IMR-90 (cell line): ENCODE data around the gene CAMK2G. TPM values are rescaled to one million over a fixed set of nuclear protein-coding genes. Genes with fewer than 3 reads are reported as not detected.

Experiments
- ATAC-seq: fragments of 200-7000 bp; cut with Tn5 transposase; 2 replicates; pipeline ENCODE4 v1.9.1; 2020; ENCODE audit warnings: low read depth, mild to moderate bottlenecking, moderate library complexity
- BruUV-seq: library from RNA; stranded (reverse); fragments of 400-500 nt; replicated peaks from 2 replicates; lab custom pipeline; 2021; lab: Mats Ljungman, UMichigan
- CTCF ChIA-PET: fragments of 300-600 bp; formaldehyde crosslinking; extraction: SDS; loops from one replicate; lab custom pipeline; 2021; ENCODE audit warnings: antibody characterized with exemption; lab: Yijun Ruan, JAX
- POLR2A ChIA-PET: fragments of 300-600 bp; sonication (Branson Sonifier 250); formaldehyde crosslinking; loops from one replicate; lab custom pipeline; 2022; ENCODE audit warnings: antibody characterized with exemption; ENCODE audit not compliant: unreplicated experiment; lab: Charles Lee
- DNase-seq: peaks from one replicate; pipeline ENCODE4 v3.0.0; 2013
- H2AFZ ChIP-seq: replicated peaks from 2 replicates; pipeline ENCODE3; 2013; ENCODE audit warnings: low read length, mild to moderate bottlenecking; ENCODE audit not compliant: poor library complexity
- H2AK5ac ChIP-seq: 2 replicates; pipeline ENCODE4 v1.6.1; 2013; ENCODE audit warnings: low read depth, low read length, inconsistent platforms
- H2AK9ac ChIP-seq: replicated peaks from 2 replicates; pipeline ENCODE3; 2013; ENCODE audit warnings: mild to moderate bottlenecking, low read depth, low read length, moderate library complexity; ENCODE audit not compliant: poor library complexity
- H2BK120ac ChIP-seq: 2 replicates; pipeline ENCODE4 v1.6.1; 2013; ENCODE audit warnings: low read depth, low read length, inconsistent platforms
- H2BK15ac ChIP-seq: 3 replicates; pipeline ENCODE4 v1.6.1; 2013; ENCODE audit warnings: low read depth, low read length, inconsistent platforms
- H2BK20ac ChIP-seq: 2 replicates; pipeline ENCODE4 v1.6.1; 2013; ENCODE audit warnings: low read depth, mild to moderate bottlenecking, inconsistent platforms, low read length, moderate library complexity
- H2BK5ac ChIP-seq: 2 replicates; pipeline ENCODE4 v1.6.1; 2013; ENCODE audit warnings: mild to moderate bottlenecking, low read depth, low read length, inconsistent platforms; ENCODE audit not compliant: poor library complexity, severe bottlenecking
- H3K14ac ChIP-seq: replicated peaks from 2 replicates; pipeline ENCODE4 v1.6.1; 2013; ENCODE audit warnings: low read depth, low read length, inconsistent platforms
- H3K18ac ChIP-seq: 2 replicates; pipeline ENCODE4 v1.6.1; 2013; ENCODE audit warnings: low read depth, low read length, control low read depth
- H3K23ac ChIP-seq: 2 replicates; pipeline ENCODE4 v1.6.1; 2013; ENCODE audit warnings: low read depth, low read length, inconsistent platforms
- H3K27ac ChIP-seq: 2 replicates; pipeline ENCODE4 v1.5.1; 2013; ENCODE audit warnings: mild to moderate bottlenecking, control low read depth, low read length; ENCODE audit not compliant: insufficient read depth
- H3K27me3 ChIP-seq: 2 replicates; pipeline ENCODE4 v1.6.1; 2013; ENCODE audit warnings: low read length; ENCODE audit not compliant: control insufficient read depth, insufficient read depth
- H3K36me3 ChIP-seq: 2 replicates; pipeline ENCODE4 v1.6.1; 2013; ENCODE audit warnings: low read length, mixed read lengths; ENCODE audit not compliant: control insufficient read depth, insufficient read depth
- H3K4ac ChIP-seq: 2 replicates; pipeline ENCODE4 v1.6.1; 2013; ENCODE audit warnings: low read depth, low read length, inconsistent platforms
- H3K4me1 ChIP-seq: 2 replicates; pipeline ENCODE4 v1.6.1; 2013; ENCODE audit warnings: low read length, mixed read lengths; ENCODE audit not compliant: control insufficient read depth, insufficient read depth
- H3K4me2 ChIP-seq: 2 replicates; pipeline ENCODE4 v1.6.1; 2013; ENCODE audit warnings: low read depth, mild to moderate bottlenecking, control low read depth, low read length, moderate library complexity
- H3K4me3 ChIP-seq: 2 replicates; pipeline ENCODE4 v1.5.1; 2013; ENCODE audit warnings: low read depth, mild to moderate bottlenecking, control low read depth, low read length, moderate library complexity; ENCODE audit not compliant: insufficient read depth
- H3K56ac ChIP-seq: 2 replicates; pipeline ENCODE4 v1.6.1; 2013; ENCODE audit warnings: low read length, inconsistent platforms; ENCODE audit not compliant: insufficient read depth; ENCODE audit errors: extremely low read depth
- H3K79me1 ChIP-seq, 2 experiments: 2 replicates each; pipeline ENCODE4 v1.6.1; 2013; ENCODE audit warnings: low read length in 2 of 2, inconsistent platforms in 1 of 2, low read depth in 1 of 2
- H3K9ac ChIP-seq: 2 replicates; pipeline ENCODE4 v1.6.1; 2013; ENCODE audit warnings: low read depth, low read length, control low read depth
- H3K9me1 ChIP-seq: 2 replicates; pipeline ENCODE4 v1.6.1; 2013; ENCODE audit warnings: low read length, inconsistent platforms; ENCODE audit not compliant: insufficient read depth
- H3K9me3 ChIP-seq: 2 replicates; pipeline ENCODE4 v1.6.1; 2013; ENCODE audit warnings: low read length; ENCODE audit not compliant: control insufficient read depth, insufficient read depth
- H4K20me1 ChIP-seq: 2 replicates; pipeline ENCODE4 v1.6.1; 2013; ENCODE audit warnings: low read length, inconsistent platforms; ENCODE audit not compliant: insufficient read depth
- H4K5ac ChIP-seq: 2 replicates; pipeline ENCODE4 v1.6.1; 2013; ENCODE audit warnings: mild to moderate bottlenecking, low read depth, low read length, control low read depth
- H4K8ac ChIP-seq, 2 experiments: 2 replicates each; pipeline ENCODE4 v1.6.1; 2013; ENCODE audit warnings: low read depth in 2 of 2, low read length in 2 of 2, control low read depth in 1 of 2, inconsistent platforms in 1 of 2
- H4K91ac ChIP-seq: 2 replicates; pipeline ENCODE4 v1.6.1; 2013; ENCODE audit warnings: low read depth, low read length, inconsistent platforms; ENCODE audit not compliant: insufficient read depth
- BHLHE40 ChIP-seq: fragments of 150-350 bp; IDR thresholded peaks from 2 replicates; pipeline ENCODE4 v1.6.1; 2016; ENCODE audit warnings: mild to moderate bottlenecking, low read depth, low read length
- CEBPB ChIP-seq: IDR thresholded peaks from 2 replicates; pipeline ENCODE4 v1.6.1; 2012; ENCODE audit warnings: low read depth, low read length, improper control_type of control experiment
- CHD1 ChIP-seq: IDR thresholded peaks from 2 replicates; pipeline ENCODE4 v1.6.1; 2012; ENCODE audit warnings: low read depth, low read length, improper control_type of control experiment
- ELK1 ChIP-seq: fragments of 150-350 bp; IDR thresholded peaks from 2 replicates; pipeline ENCODE4 v1.6.1; 2016; ENCODE audit warnings: low read depth, mild to moderate bottlenecking, low read length, moderate library complexity, borderline replicate concordance
- FOS ChIP-seq: fragments of 150-350 bp; IDR thresholded peaks from 2 replicates; pipeline ENCODE4 v1.6.1; 2016; ENCODE audit warnings: low read depth, low read length
- MAFK ChIP-seq: IDR thresholded peaks from 2 replicates; pipeline ENCODE4 v1.6.1; 2012; ENCODE audit warnings: low read depth, low read length, improper control_type of control experiment
- MAZ ChIP-seq: IDR thresholded peaks from 2 replicates; pipeline ENCODE4 v1.6.1; 2012; ENCODE audit warnings: low read depth, mild to moderate bottlenecking, low read length, improper control_type of control experiment, moderate library complexity, borderline replicate concordance
- MXI1 ChIP-seq: IDR thresholded peaks from 2 replicates; pipeline ENCODE4 v1.6.1; 2012; ENCODE audit warnings: low read depth, mild to moderate bottlenecking, low read length, moderate library complexity, borderline replicate concordance
- NFE2L2 ChIP-seq: fragments of 150-350 bp; IDR thresholded peaks from 2 replicates; pipeline ENCODE4 v1.6.1; 2016; ENCODE audit warnings: low read depth, mild to moderate bottlenecking, low read length
- POLR2A ChIP-seq: IDR thresholded peaks from 2 replicates; pipeline ENCODE4 v1.6.1; 2012; ENCODE audit warnings: mild to moderate bottlenecking, low read depth, low read length
- RAD21 ChIP-seq: IDR thresholded peaks from 2 replicates; pipeline ENCODE4 v1.6.1; 2012; ENCODE audit warnings: low read length, improper control_type of control experiment
- RCOR1 ChIP-seq: IDR thresholded peaks from 2 replicates; pipeline ENCODE4 v1.6.1; 2012; ENCODE audit warnings: mild to moderate bottlenecking, low read length, improper control_type of control experiment; ENCODE audit not compliant: insufficient replicate concordance
- RFX5 ChIP-seq: IDR thresholded peaks from 2 replicates; pipeline ENCODE4 v1.8.0; 2012; ENCODE audit warnings: low read depth, mild to moderate bottlenecking, low read length, moderate library complexity
- SMC3 ChIP-seq: fragments of 150-350 bp; IDR thresholded peaks from 2 replicates; pipeline ENCODE4 v1.6.1; 2016; ENCODE audit warnings: low read depth, mild to moderate bottlenecking, antibody characterized with exemption, low read length, moderate library complexity
- USF2 ChIP-seq: fragments of 150-350 bp; IDR thresholded peaks from 2 replicates; pipeline ENCODE4 v1.6.1; 2017; ENCODE audit warnings: mild to moderate bottlenecking, antibody characterized with exemption, low read length, low read depth
- whole genome bisulfite sequencing, 2 experiments: methylation state at CpG; one replicate each; pipeline versions ENCODE4 v1.1.5 to v1.1.7; 2013; ENCODE audit warnings: missing lambda C conversion rate in 2 of 2; ENCODE audit not compliant: insufficient read length in 1 of 2; ENCODE audit errors: extremely low coverage in 2 of 2; 5-methylcytosine and 5-hydroxymethylcytosine counted together
- dilution Hi-C: fragments of 300-500 bp; cut with HindIII; formaldehyde crosslinking; loops from one replicate; pipeline ENCODE4 v1.14.3; 2018; ENCODE audit warnings: low sequenced_read_pairs; ENCODE audit not compliant: unreplicated experiment
- in situ Hi-C: fragments of 300-500 bp; cut with MboI; formaldehyde crosslinking; loops from 3 replicates; pipeline ENCODE4 v1.14.3; 2019; ENCODE audit warnings: low sequenced_read_pairs, inconsistent platforms, mixed read lengths
- intact Hi-C: fragments of 100-400 bp; cut with micrococcal nuclease; formaldehyde crosslinking; loops from 2 replicates; pipeline ENCODE4 v1.10.0; 2022
- polyA plus RNA-seq, 3 experiments: library from polyadenylated mRNA; depleted of rRNA; stranded (reverse); fragments of >200 nt; gene quantifications; 2 replicates each; pipeline ENCODE4 v1.2.3, GENCODE V29; 2012; ENCODE audit warnings: low replicate concordance in 1 of 3
- total RNA-seq: library from RNA; depleted of rRNA; stranded (reverse); fragments of >200 nt; gene quantifications from 2 replicates; pipeline ENCODE4 v1.2.3, GENCODE V29; 2012

Gene CAMK2G
- total and polyA plus RNA-seq, 2 of the 4 experiments (the other 2 are of a cell fraction): 20.4 to 25.4 TPM

- no peak overlapping the region; the same call in 1 of the 2 replicates for H3K4ac ChIP-seq
- POLR2A ChIA-PET: no interaction called here
- no peak overlapping the region for H3K4me3 ChIP-seq
- no peak overlapping the region for H3K23ac ChIP-seq
- H3K36me3 ChIP-seq: peaks cover 6% of the 10 kb centered on the region; the same call in 1 of the 2 replicates
- H2BK5ac ChIP-seq: no peak overlapping the region
- H2AK5ac ChIP-seq: peak overlapping the region; percentile 55
- H3K4me1 ChIP-seq: peaks cover 11% of the 10 kb centered on the region
- CTCF ChIA-PET: no interaction called here
- peaks cover 21% of the 10 kb centered on the region for H4K20me1 ChIP-seq
- H2AK9ac ChIP-seq: no peak overlapping the region
- H4K5ac ChIP-seq: no peak overlapping the region
- DNase-seq (no peak), ATAC-seq (no peak)
- no peak overlapping the region for H2BK15ac ChIP-seq
- no peak overlapping the region for H4K91ac ChIP-seq
- peaks cover 18 to 27% of the 10 kb centered on the region in 2 experiments for H3K79me1 ChIP-seq
- TF ChIP-seq MAFK: no peak
- no peak for TF ChIP-seq CHD1
- no peak for TF ChIP-seq MXI1
- TF ChIP-seq ELK1: no peak
- no peak for TF ChIP-seq RCOR1
- no peak for TF ChIP-seq NFE2L2
- TF ChIP-seq CEBPB: no peak
- no peak for TF ChIP-seq MAZ
- TF ChIP-seq RAD21: no peak
- TF ChIP-seq BHLHE40: no peak
- TF ChIP-seq POLR2A: no peak
- no peak for TF ChIP-seq USF2
- no peak for TF ChIP-seq RFX5
- TF ChIP-seq FOS: no peak
- no peak for TF ChIP-seq SMC3
- H3K18ac ChIP-seq: no peak overlapping the region
- H3K27me3 ChIP-seq: no peaks in the 10 kb centered on the region
- H2BK20ac ChIP-seq: no peak overlapping the region; the same call in 1 of the 2 replicates
- no peak overlapping the region for H2AFZ ChIP-seq
- no peak overlapping the region for H3K27ac ChIP-seq
- in situ Hi-C loops (no loop called here), intact Hi-C loops (no loop called here), dilution Hi-C loops (no loop called here)
- no peak overlapping the region for H3K56ac ChIP-seq
- no TSS peak for BruUV-seq
- peaks cover 6% of the 10 kb centered on the region for H3K9me1 ChIP-seq
- H3K14ac ChIP-seq: no peak overlapping the region
- H4K8ac ChIP-seq: no peak overlapping the region
- no CpG with 5 or more reads among the region's 4 CpGs for WGBS, 2 experiments
- no peak overlapping the region for H2BK120ac ChIP-seq
- no peak overlapping the region for H3K9ac ChIP-seq
- no peak overlapping the region for H3K4me2 ChIP-seq
- no peaks in the 10 kb centered on the region for H3K9me3 ChIP-seq
Measured at GRCh38 chr10:73876157-73876556, 1.8 kb upstream of the CAMK2G start.
